Measurements from ENCODE around the gene APBA1. TPM values are rescaled to one million over a fixed set of nuclear protein-coding genes. Genes with fewer than 3 reads are reported as not detected.
"Not testable (repeated sequence)": the region's sequence is repeated elsewhere in the genome, so short reads cannot be mapped to it uniquely, and the experiment has no call there.

APBA1 gene
- total RNA-seq, 1 experiment from 2014 or later, result 1.8 TPM

DNA sequence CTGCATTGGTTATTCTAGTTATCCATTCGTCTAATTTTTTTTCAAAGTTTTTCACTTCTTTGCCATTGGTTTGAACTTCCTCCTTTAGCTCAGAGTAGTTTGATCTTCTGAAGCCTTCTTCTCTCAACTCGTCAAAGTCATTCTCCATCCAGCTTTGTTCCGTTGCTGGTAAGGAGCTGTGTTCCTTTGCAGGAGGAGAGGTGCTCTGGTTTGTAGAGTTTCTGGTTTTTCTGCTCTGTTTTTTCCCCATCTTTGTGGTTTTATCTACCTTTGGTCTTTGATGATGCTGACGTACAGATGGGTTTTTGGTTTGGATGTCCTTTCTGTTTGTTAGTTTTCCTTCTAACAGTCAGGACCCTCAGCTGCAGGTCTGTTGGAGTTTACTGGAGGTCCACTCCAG lies 232.5 kb downstream of the APBA1 start:
- WGBS (ENCODE audit: extremely low coverage, insufficient read length, low lambda C conversion rate), result no CpG with 5 or more reads among the region's 4 CpGs
- H4K8ac ChIP-seq (replicated peaks; ENCODE audit: insufficient read length, low read depth, low read length); H3K4me1 ChIP-seq (ENCODE audit: insufficient read depth, low read length): not testable (repeated sequence)

More for the DNA sequence above, 232.5 kb downstream of the APBA1 start:
- H4K5ac ChIP-seq (ENCODE audit: insufficient read length, low read depth, low read length); H2BK120ac ChIP-seq (ENCODE audit: low read depth, low read length, poor library complexity, severe bottlenecking); H3K27ac ChIP-seq (ENCODE audit: insufficient read length, low read depth, low read length); H4K91ac ChIP-seq (ENCODE audit: insufficient read length, low read depth, low read length); H3K4ac ChIP-seq (ENCODE audit: low read depth, low read length); H3K79me2 ChIP-seq (ENCODE audit: insufficient read depth, low read length); H2BK15ac ChIP-seq (ENCODE audit: low read depth, low read length); H2BK5ac ChIP-seq (ENCODE audit: insufficient read length, low read length); H3K14ac ChIP-seq (ENCODE audit: insufficient read depth, low read length); H3K18ac ChIP-seq (ENCODE audit: insufficient read length, low read depth, low read length); H3K23ac ChIP-seq (ENCODE audit: insufficient read length, low read depth, low read length); H2AK5ac ChIP-seq (ENCODE audit: insufficient read length, low read length); H3K4me2 ChIP-seq (ENCODE audit: insufficient read depth, insufficient read length, low read length); H3K27ac Mint-ChIP-seq; H3K9ac ChIP-seq (ENCODE audit: extremely low read depth, insufficient read length, low read length); H3T11ph ChIP-seq (ENCODE audit: low read length); H3K79me1 ChIP-seq (ENCODE audit: insufficient read depth, low read depth, low read length, poor library complexity, severe bottlenecking); H3K27me3 ChIP-seq (ENCODE audit: insufficient read depth, low read length); H3K4me1 Mint-ChIP-seq; H4K20me1 ChIP-seq (ENCODE audit: control insufficient read depth, insufficient read depth, insufficient read length); DNase-seq; H3K4me3 Mint-ChIP-seq; H3K27me3 Mint-ChIP-seq (ENCODE audit: low read depth); H3K23me2 ChIP-seq (ENCODE audit: insufficient read length, low read depth, low read length, poor library complexity, severe bottlenecking); H2BK12ac ChIP-seq (ENCODE audit: insufficient read length, low read depth, low read length); H3K9me3 ChIP-seq (ENCODE audit: control insufficient read depth, low read depth, low read length); H3K56ac ChIP-seq (ENCODE audit: insufficient read length, low read depth, low read length); H2BK20ac ChIP-seq (ENCODE audit: low read depth, low read length, poor library complexity, severe bottlenecking); H2AFZ ChIP-seq (ENCODE audit: low read length): not testable (repeated sequence)
- H3K9me3 Mint-ChIP-seq, result peaks cover 15 to 18% of the 10 kb centered on the region in 2 experiments
- peaks cover 4 to 17% (median 16%) of the 10 kb centered on the region in 3 experiments for H3K36me3 Mint-ChIP-seq (ENCODE audit: insufficient read depth in 1 of 3, low read depth in 3 of 3)

All from H9 (cell line).